Left hindlimb (tissue), 1 donor: ENCODE results near the gene AXDND1.
"Not testable (repeated sequence)": the region's sequence is repeated elsewhere in the genome, so short reads cannot be mapped to it uniquely, and the experiment has no call there.

Source experiments
- DNase-seq: peaks from one replicate; pipeline ENCODE4 v3.0.0-alpha.2; 2018

Gene AXDND1

GRCh38 chr1:179365342-179366092, at the start of gene AXDND1:
AXDND1 (plus strand) TSS chr1:179365971; CDS start chr1:179366510, 539 bp downstream.
- DNase-seq: peak; percentile 92

- no peak for DNase-seq
Measured at GRCh38 chr1:179318491-179318890, 47.3 kb upstream of the AXDND1 start.

GRCh38 chr1:179321533-179322216, 44.1 kb upstream of the AXDND1 start:
- DNase-seq: no peak

GRCh38 chr1:179322557-179322956, 43.2 kb upstream of the AXDND1 start:
- no peak for DNase-seq

- no peak for DNase-seq
Measured at GRCh38 chr1:179323436-179323835, 42.3 kb upstream of the AXDND1 start.

- no peak for DNase-seq
Measured at GRCh38 chr1:179325836-179326235, 39.9 kb upstream of the AXDND1 start.

GRCh38 chr1:179326746-179327145, 39.0 kb upstream of the AXDND1 start:
- no peak for DNase-seq

GRCh38 chr1:179327196-179327595, 38.6 kb upstream of the AXDND1 start:
- DNase-seq: no peak

GRCh38 chr1:179327679-179328078, 38.1 kb upstream of the AXDND1 start:
- DNase-seq: no peak

- DNase-seq: no peak
Measured at GRCh38 chr1:179329862-179330261, 35.9 kb upstream of the AXDND1 start.

GRCh38 chr1:179334440-179334839, 31.3 kb upstream of the AXDND1 start:
- DNase-seq: no peak

- DNase-seq: no peak
Measured at GRCh38 chr1:179337288-179337687, 28.5 kb upstream of the AXDND1 start.

GRCh38 chr1:179337942-179338560, 27.7 kb upstream of the AXDND1 start:
- DNase-seq: no peak

GRCh38 chr1:179340918-179341317, 24.9 kb upstream of the AXDND1 start:
- no peak for DNase-seq

GRCh38 chr1:179341943-179342547, 23.7 kb upstream of the AXDND1 start:
- no peak for DNase-seq

GRCh38 chr1:179342740-179343404, 22.9 kb upstream of the AXDND1 start:
- no peak for DNase-seq

GRCh38 chr1:179351281-179351680, 14.5 kb upstream of the AXDND1 start:
- no peak for DNase-seq

GRCh38 chr1:179352236-179352635, 13.5 kb upstream of the AXDND1 start:
- no peak for DNase-seq

- no peak for DNase-seq
Measured at GRCh38 chr1:179353546-179353945, 12.2 kb upstream of the AXDND1 start.

- DNase-seq: not testable (repeated sequence)
Measured at GRCh38 chr1:179361631-179362030, 4.1 kb upstream of the AXDND1 start.

- no peak for DNase-seq
Measured at GRCh38 chr1:179366093-179366800, 476 bp downstream of the AXDND1 start.

- DNase-seq: no peak
Measured at GRCh38 chr1:179369751-179370341, 4.1 kb downstream of the AXDND1 start.
